Mononuclear cell (primary cell): ENCODE measurements around the gene EPB41L4A. TPM values are rescaled to one million over a fixed set of nuclear protein-coding genes. Genes with fewer than 3 reads are reported as not detected.

Source experiments
- H3K27me3 ChIP-seq: 2 replicates; pipeline ENCODE4 v1.6.0; 2011; ENCODE audit warnings: low read length, control low read depth; ENCODE audit not compliant: insufficient read depth
- H3K4me1 ChIP-seq: 2 replicates; pipeline ENCODE4 v1.5.1; 2011; ENCODE audit warnings: mild to moderate bottlenecking, low read length, control low read depth; ENCODE audit not compliant: insufficient read depth
- H3K4me3 ChIP-seq: 2 replicates; pipeline ENCODE4 v1.5.1; 2011; ENCODE audit warnings: mild to moderate bottlenecking, low read length, moderate library complexity
- H3K9me3 ChIP-seq: 2 replicates; pipeline ENCODE4 v1.5.1; 2011; ENCODE audit warnings: low read depth, mild to moderate bottlenecking, control low read depth, low read length
- total RNA-seq: library from RNA; depleted of rRNA; stranded (reverse); fragments of >200 nt; gene quantifications from one replicate; pipeline ENCODE4 v1.2.3, GENCODE V29; 2012

The EPB41L4A gene
- total RNA-seq, 1 donor = 3.4 TPM

DNA sequence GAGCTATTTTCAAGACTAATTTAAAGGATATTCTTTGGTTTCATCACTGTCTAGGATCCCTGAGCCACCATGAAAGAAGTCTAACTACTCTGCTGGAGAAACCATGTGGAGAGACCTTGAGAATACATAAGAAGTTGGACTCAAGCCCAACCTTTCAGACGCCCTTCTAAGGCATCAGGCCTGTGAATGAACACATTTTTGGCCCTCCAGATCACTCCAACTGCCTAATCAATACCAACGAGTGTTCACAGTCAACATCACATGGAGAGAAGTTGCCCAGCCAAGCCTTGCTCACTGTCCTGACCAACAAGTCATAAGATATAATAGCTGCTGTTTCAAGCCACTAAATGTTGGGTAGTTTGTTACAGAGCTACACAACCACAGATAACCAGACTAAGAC, 100.7 kb downstream of the EPB41L4A start:
- H3K4me1 ChIP-seq = no peaks in the 10 kb centered on the region
- no peaks in the 10 kb centered on the region for H3K9me3 ChIP-seq
- H3K4me3 ChIP-seq = no peak overlapping the region
- H3K27me3 ChIP-seq = no peaks in the 10 kb centered on the region

DNA sequence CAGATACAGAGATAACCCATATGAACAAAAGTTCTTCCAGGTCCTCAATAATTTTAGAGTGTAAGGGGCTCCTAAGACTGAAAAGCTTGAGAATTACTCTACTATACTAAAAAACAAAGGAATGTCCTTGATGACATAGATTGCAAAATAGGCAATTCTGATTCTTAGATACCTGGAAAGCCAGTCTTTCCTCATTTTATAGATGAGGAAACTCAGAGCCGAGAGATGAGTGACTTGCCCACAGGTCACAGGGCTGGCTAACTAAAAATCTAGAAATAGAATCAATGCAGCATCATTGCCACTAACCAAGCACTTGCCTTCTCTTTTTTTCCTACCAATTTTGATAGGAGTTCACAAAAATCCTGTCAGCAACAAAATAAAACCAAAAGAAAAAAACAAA, 101.2 kb downstream of the EPB41L4A start:
- Histone ChIP-seq H3K4me1 (no peaks in the 10 kb centered on the region), H3K9me3 (no peaks in the 10 kb centered on the region), H3K27me3 (no peaks in the 10 kb centered on the region), H3K4me3 (no peak overlapping the region)

DNA sequence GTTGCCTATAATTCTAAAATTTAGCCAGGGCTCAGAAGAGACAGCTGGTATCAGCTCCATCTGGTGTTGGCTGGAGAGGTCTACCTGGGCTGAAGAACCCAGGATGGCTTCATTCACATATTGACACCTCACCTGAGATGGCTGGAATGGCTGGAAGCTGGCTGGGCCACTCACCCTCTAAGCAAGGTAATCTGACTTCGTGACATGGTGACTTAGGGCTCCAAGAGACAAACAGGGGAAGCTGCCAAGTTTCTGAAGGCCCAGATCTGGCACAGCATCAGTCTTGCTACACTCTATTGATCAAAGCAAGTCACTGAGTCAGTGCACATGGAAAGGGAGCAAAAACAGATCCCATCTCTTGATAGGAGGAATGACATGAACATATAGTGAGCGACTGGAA, 102.3 kb downstream of the EPB41L4A start:
- H3K9me3 ChIP-seq = no peaks in the 10 kb centered on the region
- no peak overlapping the region for H3K4me3 ChIP-seq
- no peaks in the 10 kb centered on the region for H3K4me1 ChIP-seq
- no peaks in the 10 kb centered on the region for H3K27me3 ChIP-seq

DNA sequence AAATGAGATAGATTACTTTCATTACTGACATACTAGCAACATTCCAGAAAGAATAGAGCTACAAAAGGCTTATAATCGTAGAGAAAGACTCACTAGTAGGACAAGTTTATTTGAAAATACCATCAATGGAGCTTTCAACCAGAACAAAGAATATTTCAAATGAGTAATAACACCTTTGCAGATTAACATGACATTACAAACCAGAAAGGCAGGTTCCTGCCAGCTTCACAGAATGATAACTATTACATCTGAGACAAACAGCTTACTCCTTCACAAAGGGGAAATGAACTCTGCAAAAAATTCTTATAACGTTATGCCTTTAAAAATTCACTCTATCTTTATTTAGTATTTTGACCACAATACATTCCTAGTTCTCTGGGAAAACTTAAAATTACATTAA, 103.1 kb downstream of the EPB41L4A start:
- Histone ChIP-seq H3K9me3 (no peaks in the 10 kb centered on the region), H3K4me3 (no peak overlapping the region), H3K4me1 (no peaks in the 10 kb centered on the region), H3K27me3 (no peaks in the 10 kb centered on the region)

DNA sequence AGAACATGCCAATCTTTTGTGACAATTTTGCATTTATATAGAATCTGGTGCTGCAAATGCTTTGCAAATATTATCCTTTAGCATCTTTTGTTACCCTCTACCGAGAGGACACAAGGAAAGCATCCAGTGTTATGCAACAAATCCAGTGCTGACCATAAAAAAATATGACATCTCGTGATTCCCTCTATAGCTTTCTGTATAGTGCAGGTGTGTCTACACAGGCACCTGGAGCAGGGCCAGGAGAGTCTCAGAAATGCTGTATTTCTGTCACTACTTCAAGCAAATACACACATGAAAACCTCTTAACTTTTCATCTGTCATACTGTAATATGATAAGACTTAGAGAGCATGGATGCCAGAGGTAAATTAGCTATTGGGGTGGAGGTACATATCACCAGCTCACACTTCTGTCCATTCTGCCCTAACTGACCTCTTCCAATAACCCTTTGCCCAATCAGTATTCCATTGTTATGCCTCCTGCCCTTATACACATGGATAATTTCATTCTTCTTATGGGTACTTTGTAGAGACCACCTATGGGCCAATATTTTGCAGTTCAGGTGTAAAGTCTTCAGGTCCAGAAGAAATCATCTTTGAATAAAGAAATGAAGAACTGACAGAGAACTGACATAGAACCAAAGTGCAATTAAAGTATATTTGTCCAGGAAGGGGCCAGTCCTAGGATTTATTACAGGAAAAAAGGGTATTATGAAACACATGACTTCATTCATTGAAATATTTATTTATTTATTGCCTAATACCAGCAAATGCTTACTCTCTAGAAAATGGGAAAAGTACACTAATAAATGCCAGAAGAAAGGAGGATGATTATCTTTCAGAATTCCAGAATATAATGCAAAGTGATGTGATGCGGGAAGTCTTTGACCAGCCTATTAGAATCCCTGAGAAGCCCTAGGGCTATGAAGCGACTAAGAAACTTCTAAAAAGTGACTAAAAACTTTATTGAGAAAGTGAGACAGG, 106.5 kb downstream of the EPB41L4A start:
- H3K27me3 ChIP-seq = no peaks in the 10 kb centered on the region
- no peaks in the 10 kb centered on the region for H3K9me3 ChIP-seq
- no peaks in the 10 kb centered on the region for H3K4me1 ChIP-seq
- no peak overlapping the region for H3K4me3 ChIP-seq

DNA sequence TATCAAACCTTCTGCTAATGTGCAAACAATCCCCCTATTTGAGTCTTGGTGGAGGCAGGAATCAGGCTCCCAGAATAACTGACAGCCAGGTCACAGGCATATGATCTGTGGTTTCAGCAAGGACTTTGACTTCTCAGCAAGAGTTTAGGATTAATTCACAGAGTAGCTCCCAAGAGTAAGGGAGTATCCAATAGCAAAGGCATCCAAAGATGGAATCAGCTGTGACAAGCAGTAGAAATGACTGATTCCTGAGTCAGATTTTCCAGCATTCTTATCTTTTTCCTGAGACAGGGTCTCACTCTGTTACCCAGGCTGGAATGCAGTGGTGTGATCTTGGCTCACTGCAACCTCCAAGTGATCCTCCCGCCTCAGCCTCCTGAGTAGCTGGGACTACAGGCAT, 108.3 kb downstream of the EPB41L4A start:
- Histone ChIP-seq H3K4me1 (no peaks in the 10 kb centered on the region), H3K4me3 (no peak overlapping the region), H3K27me3 (no peaks in the 10 kb centered on the region), H3K9me3 (no peaks in the 10 kb centered on the region)

DNA sequence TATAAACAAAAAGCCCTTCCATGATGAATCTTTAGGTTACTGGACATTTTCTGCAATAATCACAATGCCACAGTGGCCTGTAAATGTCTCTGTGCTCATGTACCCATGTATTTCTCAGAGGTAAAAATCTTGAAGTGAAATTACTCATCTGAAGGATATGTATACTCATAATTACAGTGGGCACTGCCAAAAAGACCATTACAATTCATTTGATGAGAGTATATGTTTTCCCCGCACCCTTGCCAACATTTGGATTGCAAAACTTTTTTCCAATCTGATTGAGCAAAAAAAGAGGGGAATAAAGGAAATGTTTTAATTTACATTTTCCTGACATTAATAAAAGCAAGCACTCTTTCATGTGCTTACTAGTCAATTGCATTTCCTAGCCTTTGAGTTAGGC, 110.5 kb downstream of the EPB41L4A start:
- Histone ChIP-seq H3K9me3 (no peaks in the 10 kb centered on the region), H3K4me3 (no peak overlapping the region), H3K4me1 (no peaks in the 10 kb centered on the region), H3K27me3 (no peaks in the 10 kb centered on the region)

DNA sequence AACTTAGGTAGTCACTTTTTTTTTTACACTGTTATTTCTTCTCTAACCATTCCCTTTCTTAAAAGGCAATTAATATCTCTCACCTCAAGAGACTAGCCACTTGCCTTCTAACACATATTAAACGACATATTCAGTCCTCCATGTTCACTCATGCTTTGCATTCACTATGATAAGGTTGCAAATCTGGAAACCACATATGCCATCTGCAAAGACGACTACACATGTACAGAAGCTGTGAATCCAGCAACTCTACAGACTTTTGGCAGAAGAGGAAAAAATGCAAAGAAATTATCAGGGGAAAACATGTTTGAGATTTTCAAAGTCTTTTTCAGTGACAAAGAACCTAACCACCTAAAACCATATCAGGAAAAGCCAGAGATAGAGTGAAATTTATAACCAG, 112.1 kb downstream of the EPB41L4A start:
- no peaks in the 10 kb centered on the region for H3K27me3 ChIP-seq
- H3K4me1 ChIP-seq = no peaks in the 10 kb centered on the region
- H3K4me3 ChIP-seq = no peak overlapping the region
- no peaks in the 10 kb centered on the region for H3K9me3 ChIP-seq

DNA sequence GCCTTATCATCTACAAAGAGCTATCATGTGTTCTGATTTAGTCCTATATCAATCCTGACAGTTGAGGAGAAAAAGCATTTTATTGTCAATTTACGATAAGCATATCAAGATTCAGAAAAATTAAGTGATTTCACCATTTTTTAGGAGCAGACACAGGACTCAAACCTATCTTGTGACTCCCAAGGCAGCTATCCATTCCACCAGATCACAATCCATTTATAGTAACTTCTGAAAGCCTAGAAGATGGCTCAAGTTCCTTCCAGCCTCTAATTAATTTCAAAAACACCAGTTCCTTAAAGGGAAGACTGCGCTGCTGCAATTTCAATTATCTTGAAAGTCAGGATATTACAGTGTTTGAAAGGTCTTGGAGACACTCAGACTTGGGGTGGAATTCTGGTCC, 114.3 kb downstream of the EPB41L4A start:
- Histone ChIP-seq H3K4me1 (no peaks in the 10 kb centered on the region), H3K4me3 (no peak overlapping the region), H3K27me3 (peaks cover 2% of the 10 kb centered on the region), H3K9me3 (no peaks in the 10 kb centered on the region)

DNA sequence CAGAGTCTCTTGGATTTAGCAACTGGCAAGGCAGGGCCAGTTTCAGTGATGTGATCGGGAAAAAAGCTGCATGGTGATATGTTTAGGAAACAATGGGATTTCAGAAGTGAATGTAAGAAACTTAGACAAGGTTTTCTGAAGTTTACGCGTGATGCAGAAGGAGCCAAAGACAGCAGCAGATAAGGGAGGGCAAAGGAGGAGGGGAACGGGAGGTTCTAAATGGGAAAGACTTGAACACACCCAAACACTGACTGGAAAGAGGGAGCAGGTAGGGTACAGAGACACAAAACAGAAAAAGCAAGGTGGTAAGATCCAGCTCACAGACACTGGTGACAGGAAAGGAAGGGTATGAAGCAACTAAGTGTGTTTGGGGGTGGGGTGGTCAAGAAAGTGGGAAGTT, 115.4 kb downstream of the EPB41L4A start:
- Histone ChIP-seq H3K27me3 (peaks cover 2% of the 10 kb centered on the region), H3K4me1 (no peaks in the 10 kb centered on the region), H3K4me3 (no peak overlapping the region), H3K9me3 (peaks cover 2% of the 10 kb centered on the region)

DNA sequence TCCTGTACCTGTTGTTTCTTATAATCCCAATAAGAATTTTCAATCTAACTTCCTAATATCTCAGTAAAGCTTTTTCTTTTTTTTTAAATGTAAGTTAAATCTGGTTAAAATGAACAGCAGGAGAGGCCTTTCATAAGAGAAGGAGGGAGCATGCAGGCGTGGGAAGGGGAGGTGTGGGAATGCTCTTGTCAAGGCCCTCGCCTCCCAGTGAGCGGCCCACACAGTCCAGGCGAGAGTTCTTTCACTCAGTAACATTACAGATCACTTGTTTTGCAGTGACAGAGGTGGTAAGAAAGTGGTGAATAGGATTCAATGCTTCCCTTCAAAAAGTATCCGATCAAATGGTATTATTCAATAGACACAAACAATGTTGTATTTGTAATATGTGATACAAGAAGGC, 125.0 kb downstream of the EPB41L4A start:
- no peak overlapping the region for H3K4me3 ChIP-seq
- H3K27me3 ChIP-seq = no peaks in the 10 kb centered on the region
- H3K9me3 ChIP-seq = peaks cover 8% of the 10 kb centered on the region
- no peaks in the 10 kb centered on the region for H3K4me1 ChIP-seq

DNA sequence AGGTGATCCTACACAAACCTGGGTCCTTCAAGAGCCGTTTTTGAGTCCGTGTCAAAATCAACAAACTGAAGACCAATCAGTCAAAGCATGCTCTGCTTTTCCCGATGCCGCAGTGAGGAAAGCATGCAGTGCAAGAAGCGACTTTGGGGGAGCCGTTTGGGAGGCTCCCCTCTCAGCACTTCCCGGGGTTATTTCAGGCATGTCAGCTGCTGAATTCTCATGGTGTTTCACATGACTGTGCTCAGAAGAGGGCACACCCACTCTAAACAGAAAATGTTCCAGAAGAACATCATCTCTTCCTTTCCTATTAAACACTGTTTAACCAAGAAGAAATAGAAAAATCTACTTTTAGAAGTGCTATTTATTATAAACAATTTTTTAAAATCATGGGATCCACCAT, 125.5 kb downstream of the EPB41L4A start:
- Histone ChIP-seq H3K4me1 (no peaks in the 10 kb centered on the region), H3K9me3 (peaks cover 5% of the 10 kb centered on the region), H3K4me3 (no peak overlapping the region), H3K27me3 (no peaks in the 10 kb centered on the region)

DNA sequence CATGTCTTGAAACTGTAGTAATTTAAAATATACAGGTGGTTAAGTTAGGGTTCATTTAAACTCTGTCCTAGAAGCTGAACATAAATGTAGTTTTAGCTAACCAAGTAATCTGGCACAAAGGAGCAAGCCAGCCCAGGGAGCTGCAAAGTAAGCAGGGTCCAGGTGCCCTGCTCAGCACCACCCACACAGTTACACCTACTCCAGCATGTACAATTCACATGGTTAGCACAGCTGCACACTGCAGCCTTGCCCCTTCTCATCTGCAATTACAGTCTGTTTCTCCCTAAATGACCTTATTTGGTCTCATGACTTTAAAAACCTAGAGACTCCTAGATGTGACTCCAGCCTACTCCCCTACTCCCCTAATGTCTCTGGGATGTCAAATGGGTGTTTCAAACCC, 128.4 kb downstream of the EPB41L4A start:
- Histone ChIP-seq H3K27me3 (no peaks in the 10 kb centered on the region), H3K9me3 (no peaks in the 10 kb centered on the region), H3K4me1 (no peaks in the 10 kb centered on the region), H3K4me3 (no peak overlapping the region)

DNA sequence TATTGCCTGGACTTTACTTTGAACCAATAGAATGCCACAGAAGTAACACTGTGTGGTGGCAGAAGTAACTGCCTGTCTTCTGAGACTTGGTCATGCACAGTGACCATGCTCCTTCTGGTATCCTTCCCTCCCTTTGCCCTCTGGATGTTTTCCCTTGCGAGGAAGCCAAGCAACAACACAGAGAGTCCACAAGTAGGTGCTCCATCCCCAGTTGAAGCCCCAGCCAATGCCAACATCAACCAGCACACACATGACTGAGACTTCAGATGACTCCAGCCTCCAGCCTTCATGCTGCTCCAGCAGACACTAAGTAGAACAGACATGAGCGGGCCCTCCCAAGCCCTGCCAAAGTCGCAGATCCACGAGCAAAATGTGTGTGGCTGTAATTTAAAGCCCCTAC, 129.6 kb downstream of the EPB41L4A start:
- no peaks in the 10 kb centered on the region for H3K9me3 ChIP-seq
- no peak overlapping the region for H3K4me3 ChIP-seq
- no peaks in the 10 kb centered on the region for H3K4me1 ChIP-seq
- no peaks in the 10 kb centered on the region for H3K27me3 ChIP-seq

DNA sequence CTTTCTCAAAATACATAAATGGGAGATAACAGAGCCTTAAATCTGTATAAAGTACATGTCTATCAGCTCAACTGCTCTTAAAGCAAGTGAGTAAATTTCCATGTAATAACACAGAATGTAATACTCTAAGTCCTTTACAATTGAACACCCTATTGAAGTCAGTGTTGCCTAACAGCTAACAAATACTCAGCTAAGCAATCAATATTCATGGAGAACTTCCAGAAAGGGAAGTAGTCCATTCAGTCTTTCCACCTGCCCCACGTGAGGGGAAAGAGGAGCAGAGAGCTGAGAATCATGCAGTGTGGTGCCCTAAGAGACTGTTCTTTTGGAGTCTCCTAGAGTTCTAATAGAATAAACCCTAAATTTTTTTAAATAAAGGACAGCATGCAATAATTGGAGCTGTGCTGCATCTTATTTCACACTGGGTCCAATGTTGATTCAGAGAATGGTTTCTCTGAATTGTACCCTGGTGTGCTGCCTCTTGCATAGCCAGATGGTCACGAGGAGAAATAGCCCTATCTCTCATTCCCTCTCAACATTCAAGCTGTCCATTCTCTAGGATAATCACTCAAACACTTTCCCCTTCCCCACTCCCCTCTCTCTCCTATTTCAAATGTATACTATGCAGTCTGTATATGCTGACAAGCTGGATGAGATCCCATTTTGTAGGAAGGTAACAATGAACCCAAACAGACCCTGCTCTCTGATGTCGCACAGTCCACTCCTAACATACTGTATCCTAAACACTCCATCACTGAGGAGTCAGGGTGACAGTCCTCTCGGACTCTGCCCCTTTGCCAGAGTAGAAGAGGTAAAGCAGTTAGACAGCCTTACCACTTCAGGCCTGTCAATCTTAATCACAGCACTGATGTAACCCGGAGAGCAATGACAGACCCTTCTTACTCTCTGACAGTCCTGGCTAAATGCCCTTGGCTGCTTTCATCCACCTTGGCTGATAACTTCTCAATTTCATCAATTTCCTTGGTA, 134.8 kb downstream of the EPB41L4A start:
- Histone ChIP-seq H3K4me1 (no peaks in the 10 kb centered on the region), H3K9me3 (no peaks in the 10 kb centered on the region), H3K27me3 (no peaks in the 10 kb centered on the region), H3K4me3 (no peak overlapping the region)
